GM21529 (cell line): Measurements from ENCODE around the gene CDH4.

Experiments
- ATAC-seq: cut with Tn5 transposase; IDR thresholded peaks from one replicate; pipeline ENCODE4 v1.9.1; 2021; ENCODE audit not compliant: unreplicated experiment

The CDH4 gene

DNA sequence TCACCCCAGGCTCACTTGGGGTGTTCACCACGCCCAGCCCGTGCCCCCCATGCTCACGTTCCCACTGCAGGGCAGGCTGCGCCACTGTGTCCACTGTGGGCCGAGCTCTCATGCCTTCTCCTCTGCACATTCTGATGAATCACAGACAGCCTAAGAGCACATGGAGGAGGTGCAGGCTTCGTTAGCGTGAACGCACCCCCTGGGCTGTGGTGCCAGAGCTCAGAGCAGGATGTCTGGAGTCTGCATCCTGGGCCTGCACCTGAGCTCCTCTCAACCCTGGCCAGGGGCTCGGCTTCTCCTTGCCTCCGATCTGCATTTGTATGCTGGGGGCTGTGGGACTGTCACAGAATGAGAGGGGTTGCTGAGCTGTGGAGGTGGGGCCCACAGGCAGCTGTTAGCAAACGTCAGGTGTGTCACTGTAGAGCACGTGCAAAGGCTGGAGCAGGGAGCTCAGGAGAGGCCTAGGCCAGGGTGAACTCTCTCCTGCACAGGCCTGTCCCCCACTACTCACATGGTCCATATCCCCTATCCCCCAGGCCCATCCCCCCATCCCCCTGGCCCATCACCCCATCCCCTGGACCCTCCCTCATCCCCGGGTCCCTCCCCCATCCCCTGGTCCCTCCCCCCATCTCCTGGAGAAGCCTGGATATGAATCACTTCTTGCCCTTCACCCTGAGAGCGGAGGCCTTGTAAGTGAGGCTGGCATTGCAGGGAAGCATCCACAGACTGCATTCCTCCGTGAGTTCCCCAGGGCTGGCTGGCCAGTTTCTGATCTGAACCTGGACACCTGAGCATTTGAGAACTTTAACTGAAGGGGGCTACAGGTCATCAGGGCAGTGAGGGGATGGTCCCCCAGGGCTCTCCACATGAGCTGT lies 504.1 kb downstream of the CDH4 start:
- ATAC-seq, result no peak

- ATAC-seq, result no peak
Measured at GRCh38 chr20:61756966-61757677, 505.1 kb downstream of the CDH4 start.

GRCh38 chr20:61757678-61758563 lies 505.9 kb downstream of the CDH4 start:
- ATAC-seq, result no peak

DNA sequence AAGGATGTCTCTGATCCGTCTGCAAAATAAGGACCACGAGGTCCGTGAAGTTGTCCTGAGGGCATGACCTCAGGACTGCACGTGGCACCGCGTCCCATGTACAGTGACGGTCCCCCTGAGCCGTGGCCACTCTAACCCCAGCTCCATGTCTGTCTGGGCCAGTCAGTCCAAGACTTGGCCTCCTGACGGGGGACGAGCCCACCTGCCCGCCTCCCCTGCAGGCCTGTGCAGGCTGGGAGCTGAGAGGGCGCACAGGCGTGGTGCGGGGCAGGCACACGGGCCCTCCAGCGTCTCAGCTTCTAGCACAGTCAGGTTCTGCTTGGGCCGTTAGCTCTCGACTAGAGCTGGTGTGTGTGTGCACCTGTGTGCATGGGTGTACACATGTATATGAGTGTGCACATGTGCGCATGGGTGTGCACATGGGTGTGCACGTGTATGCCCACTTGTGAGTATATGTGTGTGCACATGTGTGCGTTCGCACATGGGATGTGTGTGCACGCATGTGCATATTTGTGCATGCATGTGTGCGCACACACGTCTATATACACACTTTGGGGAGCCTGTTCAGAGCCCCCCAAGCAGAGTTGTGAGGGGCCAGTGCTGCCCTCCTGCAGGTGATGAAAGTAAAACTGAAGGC lies 506.6 kb downstream of the CDH4 start:
- no peak for ATAC-seq

- ATAC-seq, result no peak
Measured at GRCh38 chr20:61759286-61760065, 507.4 kb downstream of the CDH4 start.

DNA sequence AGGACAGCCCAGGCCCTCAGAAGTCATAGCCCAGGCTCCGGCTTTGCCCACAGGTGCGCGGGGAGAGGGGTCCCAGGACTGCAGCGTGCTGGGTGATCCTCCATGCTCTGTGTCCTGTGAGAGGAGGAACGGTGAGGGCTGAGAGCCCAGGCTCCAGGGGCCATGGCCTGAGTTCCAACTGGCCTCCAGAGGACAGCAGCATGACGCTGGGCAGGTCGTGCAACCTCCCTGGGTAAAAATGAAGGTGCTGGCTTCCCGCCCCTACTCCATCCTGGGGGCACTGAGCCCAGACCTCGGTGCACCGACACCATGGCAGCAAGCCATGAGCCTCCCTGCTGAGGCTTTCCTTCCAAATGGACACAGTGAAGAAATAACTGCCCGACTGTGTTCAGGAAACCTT lies 508.3 kb downstream of the CDH4 start:
- no peak for ATAC-seq

GRCh38 chr20:61760731-61761130 lies 508.7 kb downstream of the CDH4 start:
- no peak for ATAC-seq

- no peak for ATAC-seq
Measured at GRCh38 chr20:61761453-61762166, 509.5 kb downstream of the CDH4 start.

DNA sequence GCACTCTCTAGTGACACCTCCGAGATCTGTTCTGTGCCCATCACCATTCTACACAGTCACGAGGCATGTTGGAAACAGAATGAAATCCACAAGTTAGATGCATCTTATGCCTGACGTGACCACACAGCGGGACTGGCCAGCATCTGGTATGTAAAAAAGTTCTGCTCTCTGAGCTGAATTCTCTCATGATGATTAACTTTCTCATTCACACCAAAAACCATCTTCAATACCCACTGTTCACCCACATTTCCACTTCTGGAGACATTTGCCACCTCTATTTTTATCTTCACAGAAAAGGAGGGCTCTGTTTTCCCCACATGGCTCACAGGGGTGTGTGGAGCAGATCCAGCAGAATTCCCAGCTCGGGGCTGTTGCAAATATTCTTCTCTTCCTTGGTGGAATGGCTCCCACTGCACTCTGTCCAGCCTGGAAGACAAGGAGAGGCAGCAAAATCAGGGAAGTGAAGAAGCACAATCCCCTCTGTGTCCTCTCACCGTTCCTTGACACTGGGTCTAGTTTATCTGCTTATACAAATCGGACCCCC lies 510.2 kb downstream of the CDH4 start:
- ATAC-seq, result no peak

GRCh38 chr20:61762886-61763739 lies 511.1 kb downstream of the CDH4 start:
- ATAC-seq, result no peak

DNA sequence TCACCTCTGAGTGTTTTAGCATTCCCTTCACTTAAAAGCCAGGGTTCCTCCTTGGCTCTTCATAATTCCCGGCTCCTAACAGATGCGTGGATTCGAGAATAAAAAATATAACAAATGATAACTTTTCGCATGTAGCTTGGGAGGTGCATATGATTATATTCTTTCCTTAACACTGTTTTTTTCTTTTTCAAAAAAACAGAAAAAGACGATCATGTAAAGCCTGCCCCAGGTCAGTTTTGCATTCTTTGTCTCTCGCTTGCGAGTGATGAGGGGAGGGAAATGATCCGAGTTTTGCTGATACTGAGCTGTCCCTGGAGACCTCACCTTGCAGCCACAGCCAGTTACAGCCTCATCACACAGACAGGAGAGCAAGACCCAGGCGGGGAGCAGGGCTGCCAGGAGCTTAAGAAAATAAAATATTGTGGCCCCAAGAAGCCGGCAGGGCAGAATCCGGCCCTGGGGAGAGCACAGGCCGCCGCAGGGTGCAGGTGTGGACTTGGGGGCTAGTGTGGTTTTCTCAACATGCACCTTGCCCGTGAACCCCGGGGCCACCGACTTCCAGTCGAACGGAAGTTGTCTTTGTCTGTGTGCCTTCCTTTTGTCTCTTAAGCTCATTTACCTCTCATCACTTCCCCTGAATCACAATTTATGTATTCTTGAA lies 511.8 kb downstream of the CDH4 start:
- ATAC-seq, result no peak

GRCh38 chr20:61764471-61765025 lies 512.5 kb downstream of the CDH4 start:
- ATAC-seq, result no peak

GRCh38 chr20:61765081-61765870 lies 513.2 kb downstream of the CDH4 start:
- ATAC-seq, result no peak

DNA sequence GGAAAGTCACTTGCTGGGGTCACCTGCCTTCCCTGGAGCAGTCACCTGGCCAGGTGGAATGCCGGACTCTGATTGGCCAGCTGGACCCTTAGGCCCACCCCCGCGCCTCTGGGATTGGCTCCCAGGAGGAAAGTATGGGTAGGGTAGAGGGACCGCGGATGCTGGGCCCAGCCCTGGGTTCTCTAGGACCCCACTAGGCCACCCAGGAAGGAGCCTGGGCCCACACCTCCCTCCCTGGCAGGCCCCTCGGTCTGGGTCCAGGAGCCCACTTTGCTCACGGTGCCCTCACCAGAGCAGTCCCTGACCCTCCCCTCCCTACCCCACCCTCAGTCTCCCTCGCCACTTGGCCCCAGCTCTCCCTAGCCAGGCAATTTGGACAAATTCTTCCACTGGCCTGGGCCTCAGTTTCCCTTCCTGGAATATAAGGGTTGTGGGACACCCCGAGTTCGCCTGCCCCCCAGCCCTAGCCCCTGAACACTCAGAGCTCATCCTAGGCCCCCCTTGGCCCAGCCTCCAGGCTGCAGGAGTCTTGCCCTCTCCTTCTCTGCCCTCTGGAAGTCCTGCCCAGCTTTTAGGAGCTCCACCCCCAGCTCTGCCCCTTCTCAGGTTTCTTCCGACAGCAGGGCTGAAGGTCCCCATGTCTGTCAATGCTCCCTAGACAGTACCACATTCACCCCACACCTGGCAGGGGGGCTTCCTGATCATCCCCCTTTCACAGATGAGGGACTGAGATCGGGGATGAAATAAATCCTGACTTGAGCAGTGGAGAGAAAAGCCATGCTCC lies 514.0 kb downstream of the CDH4 start:
- no peak for ATAC-seq

- ATAC-seq, result no peak
Measured at GRCh38 chr20:61766921-61767610, 515.0 kb downstream of the CDH4 start.
